Measurements from ENCODE around the gene ADORA2B. TPM values are rescaled to one million over a fixed set of nuclear protein-coding genes. Genes with fewer than 3 reads are reported as not detected.
A peak's percentile ranks its signal among the peaks of the same experiment; 100 is the strongest.

The ADORA2B gene
- total and polyA plus RNA-seq, 5 experiments from 2014 or later, result 0.23 to 2.2 (median 0.57) TPM; not detected in 2

GRCh38 chr17:15947976-15948752 is 3.2 kb downstream of the ADORA2B start:
- no peaks in the 10 kb centered on the region for H3K36me3 Mint-ChIP-seq
- H3K27me3 Mint-ChIP-seq, result peaks cover 12 to 23% (median 15%) of the 10 kb centered on the region in 5 donors
- H3K4me1 Mint-ChIP-seq, result peaks cover 7 to 20% (median 11%) of the 10 kb centered on the region in 4 donors
- no peak for DNase-seq
- no peak overlapping the region for H3K4me3 Mint-ChIP-seq
- H3K27ac Mint-ChIP-seq, result no peak overlapping the region
- no peaks in the 10 kb centered on the region for H3K9me3 Mint-ChIP-seq
- no peak for ATAC-seq
- POLR2A ChIA-PET, result no interaction called here

GRCh38 chr17:15951368-15952047 is 6.6 kb downstream of the ADORA2B start:
- Mint-ChIP-seq H3K27me3 (peaks cover 0 to 4% (median 2%) of the 10 kb centered on the region in 5 donors), H3K9me3 (no peaks in the 10 kb centered on the region), H3K36me3 (no peaks in the 10 kb centered on the region), H3K4me3 (no peak overlapping the region), H3K4me1 (peaks cover 0 to 7% (median 0%) of the 10 kb centered on the region in 4 donors), H3K27ac (no peak overlapping the region)
- DNase-seq (no peak), ATAC-seq (no peak)
- POLR2A ChIA-PET, result no interaction called here

- ATAC-seq, result no peak
- no peaks in the 10 kb centered on the region for H3K9me3 Mint-ChIP-seq
- no peak for DNase-seq
Observed at GRCh38 chr17:15952048-15952532, 7.2 kb downstream of the ADORA2B start.

GRCh38 chr17:15952916-15953790 is 8.2 kb downstream of the ADORA2B start:
- Mint-ChIP-seq H3K27me3 (peaks cover 0 to 3% (median 0%) of the 10 kb centered on the region in 5 donors), H3K9me3 (no peaks in the 10 kb centered on the region), H3K4me3 (no peak overlapping the region), H3K27ac (peak overlapping the region in 2 of 10 donors; percentile 38 to 43), H3K36me3 (no peaks in the 10 kb centered on the region), H3K4me1 (peaks cover 0 to 2% (median under 1%) of the 10 kb centered on the region in 4 donors)
- no peak for ATAC-seq
- no peak for DNase-seq
- POLR2A ChIA-PET, result no interaction called here

More at GRCh38 chr17:15952048-15952532, 7.2 kb downstream of the ADORA2B start:
- no peaks in the 10 kb centered on the region for H3K36me3 Mint-ChIP-seq
- peaks cover 0 to 2% (median 0%) of the 10 kb centered on the region in 5 donors for H3K27me3 Mint-ChIP-seq
- POLR2A ChIA-PET, result no interaction called here
- no peak overlapping the region for H3K4me3 Mint-ChIP-seq
- H3K4me1 Mint-ChIP-seq, result peaks cover 0 to 4% (median under 1%) of the 10 kb centered on the region in 4 donors
- no peak overlapping the region for H3K27ac Mint-ChIP-seq

GRCh38 chr17:15954222-15954621 is 9.3 kb downstream of the ADORA2B start:
- POLR2A ChIA-PET, result no interaction called here
- Mint-ChIP-seq H3K9me3 (no peaks in the 10 kb centered on the region), H3K36me3 (no peaks in the 10 kb centered on the region), H3K4me1 (peaks cover 5 to 13% (median 6%) of the 10 kb centered on the region in 4 donors), H3K27ac (no peak overlapping the region), H3K27me3 (peaks cover 0 to 5% (median 0%) of the 10 kb centered on the region in 5 donors), H3K4me3 (no peak overlapping the region)
- DNase-seq (no peak), ATAC-seq (no peak)

GRCh38 chr17:15955793-15956541 is 11.0 kb downstream of the ADORA2B start:
- ATAC-seq, result no peak
- no peak for DNase-seq
- H3K36me3 Mint-ChIP-seq, result no peaks in the 10 kb centered on the region
- POLR2A ChIA-PET, result no interaction called here
- no peak overlapping the region for H3K4me3 Mint-ChIP-seq
- H3K27ac Mint-ChIP-seq, result no peak overlapping the region
- H3K4me1 Mint-ChIP-seq, result peaks cover 5 to 20% (median 9%) of the 10 kb centered on the region in 4 donors
- H3K9me3 Mint-ChIP-seq, result no peaks in the 10 kb centered on the region
- H3K27me3 Mint-ChIP-seq, result peaks cover 0 to 5% (median 0%) of the 10 kb centered on the region in 5 donors

- POLR2A ChIA-PET, result no interaction called here
- Mint-ChIP-seq H3K36me3 (no peaks in the 10 kb centered on the region), H3K4me3 (no peak overlapping the region), H3K9me3 (no peaks in the 10 kb centered on the region), H3K4me1 (peaks cover 5 to 20% (median 9%) of the 10 kb centered on the region in 4 donors), H3K27ac (no peak overlapping the region), H3K27me3 (peaks cover 0 to 5% (median 0%) of the 10 kb centered on the region in 5 donors)
- DNase-seq (no peak), ATAC-seq (no peak)
Observed at GRCh38 chr17:15957206-15957605, 12.3 kb downstream of the ADORA2B start.

- POLR2A ChIA-PET, result no interaction called here
- no peak for DNase-seq
- H3K27ac Mint-ChIP-seq, result peak overlapping the region in 1 of 10 donors; percentile 31
Observed at GRCh38 chr17:15957608-15958307, 12.8 kb downstream of the ADORA2B start.

GRCh38 chr17:15958484-15958854 is 13.5 kb downstream of the ADORA2B start:
- Mint-ChIP-seq H3K4me1 (peaks cover 5 to 20% (median 9%) of the 10 kb centered on the region in 4 donors), H3K27me3 (peaks cover 0 to 5% (median 0%) of the 10 kb centered on the region in 5 donors), H3K36me3 (no peaks in the 10 kb centered on the region), H3K27ac (peak overlapping the region in 2 of 10 donors; percentile 14 to 61), H3K9me3 (no peaks in the 10 kb centered on the region), H3K4me3 (peak overlapping the region in 1 of 10 donors; percentile 23)
- ATAC-seq (no peak), DNase-seq (no peak)
- POLR2A ChIA-PET, result no interaction called here

More at GRCh38 chr17:15957608-15958307, 12.8 kb downstream of the ADORA2B start:
- H3K36me3 Mint-ChIP-seq, result no peaks in the 10 kb centered on the region
- H3K4me1 Mint-ChIP-seq, result peaks cover 5 to 20% (median 9%) of the 10 kb centered on the region in 4 donors
- H3K9me3 Mint-ChIP-seq, result no peaks in the 10 kb centered on the region
- no peak for ATAC-seq
- H3K27me3 Mint-ChIP-seq, result peaks cover 0 to 5% (median 0%) of the 10 kb centered on the region in 5 donors
- no peak overlapping the region for H3K4me3 Mint-ChIP-seq

- POLR2A ChIA-PET, result no interaction called here
- Mint-ChIP-seq H3K4me1 (peaks cover 18 to 40% (median 33%) of the 10 kb centered on the region in 4 donors), H3K27me3 (no peaks in the 10 kb centered on the region), H3K9me3 (no peaks in the 10 kb centered on the region), H3K4me3 (no peak overlapping the region), H3K36me3 (no peaks in the 10 kb centered on the region), H3K27ac (peak overlapping the region in 1 of 10 donors; percentile 20)
- no peak for DNase-seq
- ATAC-seq, result no peak
Observed at GRCh38 chr17:15963670-15964110, 18.8 kb downstream of the ADORA2B start.

GRCh38 chr17:15965528-15965927 is 20.6 kb downstream of the ADORA2B start:
- Mint-ChIP-seq H3K27ac (peak overlapping the region; percentile 74 to 98 (median 92)), H3K27me3 (peaks cover 0 to 6% (median 0%) of the 10 kb centered on the region in 5 donors), H3K36me3 (no peaks in the 10 kb centered on the region), H3K4me1 (peaks cover 15 to 46% (median 26%) of the 10 kb centered on the region in 4 donors), H3K4me3 (peak overlapping the region in 7 of 10 donors; percentile 4 to 92 (median 72)), H3K9me3 (no peaks in the 10 kb centered on the region)
- no peak for DNase-seq
- POLR2A ChIA-PET, result interaction anchor here (1.0 to 1.5 kb wide), 4 partner anchors 12 to 34 kb away, joined by 3 to 10 read pairs (median 3); partner anchors contain the start of genes ADORA2B, TTC19 and ZSWIM7
- ATAC-seq, result peak; percentile 53 to 56
